Esophagus muscularis mucosa (tissue), 4 donors: ENCODE measurements around the gene EIF1AY. TPM values are rescaled to one million over a fixed set of nuclear protein-coding genes. Genes with fewer than 3 reads are reported as not detected.

Source experiments
- DNase-seq: peaks from one replicate; pipeline ENCODE4 v3.0.0-alpha.2; 2017; ENCODE audit errors: extremely low spot score
- H3K27ac ChIP-seq, 4 donors: fragments of 200-600 bp; sonication (generic); replicated peaks in 1 of 4; 1 replicate in 3 of 4; 2 replicates in 1 of 4; pipeline ENCODE4 v1.5.1; 2016 to 2019; ENCODE audit warnings: mild to moderate bottlenecking in 1 of 4
- H3K27me3 ChIP-seq, 4 donors: fragments of 200-600 bp; sonication (generic); one replicate each; pipeline versions ENCODE4 v1.5.1 to v1.6.0; 2016 to 2019
- H3K36me3 ChIP-seq, 4 donors: fragments of 200-600 bp; sonication (generic); one replicate each; pipeline ENCODE4 v1.5.1; 2016 to 2019
- H3K4me1 ChIP-seq, 4 donors: fragments of 200-600 bp; sonication (generic); one replicate each; pipeline ENCODE4 v1.5.1; 2016 to 2019
- H3K4me3 ChIP-seq, 4 donors: fragments of 200-600 bp; sonication (generic); 1 replicate in 2 of 4; 2 replicates in 2 of 4; pipeline ENCODE4 v1.5.1; 2016 to 2019; ENCODE audit warnings: mild to moderate bottlenecking in 4 of 4, moderate library complexity in 1 of 4
- H3K9me3 ChIP-seq, 4 donors: fragments of 200-600 bp; sonication (generic); 1 replicate in 3 of 4; 2 replicates in 1 of 4; pipeline ENCODE4 v1.5.1; 2016 to 2019
- CTCF ChIP-seq, 3 experiments: fragments of 200-600 bp in 2 of 3; fragments of 450-650 bp in 1 of 3; sonication (generic) in 2 of 3; IDR thresholded peaks; one replicate each; pipeline ENCODE4 v1.5.1; 2017 to 2019; ENCODE audit warnings: antibody characterized with exemption in 3 of 3, mild to moderate bottlenecking in 2 of 3, moderate library complexity in 1 of 3
- EP300 ChIP-seq: sonication (generic); formaldehyde crosslinking; IDR thresholded peaks from one replicate; pipeline ENCODE4 v1.6.1; 2017; ENCODE audit warnings: antibody characterized with exemption
- POLR2A ChIP-seq: fragments of 450-650 bp; IDR thresholded peaks from one replicate; pipeline ENCODE4 v1.6.1; 2017; ENCODE audit warnings: antibody characterized with exemption, moderate library complexity, mild to moderate bottlenecking, low read depth
- POLR2AphosphoS5 ChIP-seq, 2 donors: sonication (generic); formaldehyde crosslinking; IDR thresholded peaks; one replicate each; pipeline ENCODE4 v1.6.1; 2017; ENCODE audit warnings: antibody characterized with exemption in 2 of 2
- WGBS: methylation state at CpG from one replicate; pipeline ENCODE4 v1.1.5; 2018; 5-methylcytosine and 5-hydroxymethylcytosine counted together
- intact Hi-C: fragments of 100-400 bp; cut with DNase I; formaldehyde crosslinking; loops from one replicate; pipeline ENCODE4 v1.15.1; 2023
- total RNA-seq, 4 donors: library from RNA; depleted of rRNA; stranded (reverse); fragments of >200 nt; gene quantifications; one replicate each; pipeline versions ENCODE4 v1.1.0 to v1.2.1, GENCODE V29; 2016

EIF1AY gene
- total RNA-seq, 4 donors from 2014 or later = 34.6 to 45.3 TPM; not detected in 2

- intact Hi-C loops = no loop called here
- no CpG with 5 or more reads among the region's 2 CpGs for WGBS
Measured at GRCh38 chrY:20558677-20559076, 16.9 kb upstream of the EIF1AY start.

GRCh38 chrY:20559873-20560512, 15.6 kb upstream of the EIF1AY start:
- H3K4me1 ChIP-seq = peaks cover 0 to 17% (median 7%) of the 10 kb centered on the region in 4 donors
- no peaks in the 10 kb centered on the region for H3K36me3 ChIP-seq
- no peak overlapping the region for H3K4me3 ChIP-seq
- no peak for DNase-seq
- no peak overlapping the region for H3K27ac ChIP-seq
- intact Hi-C loops = no loop called here
- H3K27me3 ChIP-seq = no peaks in the 10 kb centered on the region
- no peaks in the 10 kb centered on the region for H3K9me3 ChIP-seq
- TF ChIP-seq CTCF (IDR thresholded peaks at IDR 0.05) (no peak), POLR2AphosphoS5 (IDR thresholded peaks at IDR 0.05) (no peak), POLR2A (no peak), EP300 (no peak)
- no CpG with 5 or more reads among the region's 2 CpGs for WGBS

More at GRCh38 chrY:20558677-20559076, 16.9 kb upstream of the EIF1AY start:
- H3K36me3 ChIP-seq = no peaks in the 10 kb centered on the region
- H3K27me3 ChIP-seq = no peaks in the 10 kb centered on the region
- TF ChIP-seq POLR2A (no peak), CTCF (IDR thresholded peaks at IDR 0.05) (peak in 1 of 3 experiments; percentile 46), POLR2AphosphoS5 (IDR thresholded peaks at IDR 0.05) (no peak), EP300 (no peak)
- H3K4me3 ChIP-seq = no peak overlapping the region
- H3K4me1 ChIP-seq = peaks cover 0 to 17% (median 7%) of the 10 kb centered on the region in 4 donors
- no peaks in the 10 kb centered on the region for H3K9me3 ChIP-seq
- H3K27ac ChIP-seq = no peak overlapping the region
- no peak for DNase-seq

GRCh38 chrY:20571306-20571705, 4.3 kb upstream of the EIF1AY start:
- no peak for TF ChIP-seq CTCF (IDR thresholded peaks at IDR 0.05)
- TF ChIP-seq POLR2AphosphoS5 (IDR thresholded peaks at IDR 0.05) = no peak
- TF ChIP-seq EP300 = no peak
- DNase-seq = no peak
- H3K4me1 ChIP-seq = peaks cover 0 to 15% (median 5%) of the 10 kb centered on the region in 4 donors
- intact Hi-C loops = no loop called here
- H3K27ac ChIP-seq = no peak overlapping the region
- H3K27me3 ChIP-seq = no peaks in the 10 kb centered on the region
- no peaks in the 10 kb centered on the region for H3K36me3 ChIP-seq
- H3K9me3 ChIP-seq = no peaks in the 10 kb centered on the region
- no peak overlapping the region for H3K4me3 ChIP-seq
- no CpG with 5 or more reads among the region's 3 CpGs for WGBS

- H3K27ac ChIP-seq = peak overlapping the region in 2 of 4 donors; percentile 93 to 95
- intact Hi-C loops = no loop called here
Measured at GRCh38 chrY:20576506-20576905, 930 bp downstream of the EIF1AY start.

More at GRCh38 chrY:20576506-20576905, 930 bp downstream of the EIF1AY start:
- Histone ChIP-seq H3K9me3 (no peaks in the 10 kb centered on the region), H3K27me3 (no peaks in the 10 kb centered on the region), H3K36me3 (peaks cover 0 to 2% (median 0%) of the 10 kb centered on the region in 4 donors), H3K4me1 (peaks cover 0 to 37% (median 13%) of the 10 kb centered on the region in 4 donors), H3K4me3 (peak overlapping the region in 2 of 4 donors; percentile 62 to 71)
- peak in 1 of 3 experiments; percentile 26 for TF ChIP-seq CTCF (IDR thresholded peaks at IDR 0.05)
- TF ChIP-seq POLR2AphosphoS5 (IDR thresholded peaks at IDR 0.05) = no peak
- DNase-seq = no peak
- no CpG with 5 or more reads among the region's 5 CpGs for WGBS
